GM18951 (cell line): ENCODE results near the gene TFB1M.

Experiments
- POLR2A ChIP-seq: IDR thresholded peaks from 4 replicates; pipeline ENCODE4 v1.6.1; 2011; ENCODE audit warnings: mild to moderate bottlenecking; ENCODE audit not compliant: insufficient read length, insufficient read depth; ENCODE audit errors: extremely low read depth
- in situ Hi-C: fragments of 300-500 bp; cut with MboI; formaldehyde crosslinking; loops from one replicate; pipeline ENCODE4 v1.12.0; 2022; ENCODE audit warnings: low sequenced_read_pairs, mixed read lengths, inconsistent platforms; ENCODE audit not compliant: unreplicated experiment

The TFB1M gene

DNA sequence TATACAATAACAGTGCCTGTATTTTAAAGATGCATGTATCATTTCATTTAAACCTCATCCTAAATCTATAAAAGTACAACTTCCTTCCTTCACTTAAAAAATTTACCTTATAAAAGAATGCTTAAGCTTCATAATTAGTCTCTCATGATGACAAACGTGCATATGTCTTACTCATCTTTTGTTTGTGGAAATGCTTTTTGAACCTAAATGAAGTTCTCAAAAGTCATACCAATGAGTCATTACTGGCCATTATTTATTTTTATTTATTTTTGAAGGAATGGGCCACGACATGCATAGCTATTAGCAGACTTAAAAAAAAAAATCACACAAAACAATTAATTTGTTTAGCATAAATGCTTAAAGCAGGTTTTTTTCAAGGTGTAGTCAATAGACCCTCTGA, 3.7 kb downstream of the TFB1M start:
- no peak for TF ChIP-seq POLR2A
- in situ Hi-C loops: no loop called here

DNA sequence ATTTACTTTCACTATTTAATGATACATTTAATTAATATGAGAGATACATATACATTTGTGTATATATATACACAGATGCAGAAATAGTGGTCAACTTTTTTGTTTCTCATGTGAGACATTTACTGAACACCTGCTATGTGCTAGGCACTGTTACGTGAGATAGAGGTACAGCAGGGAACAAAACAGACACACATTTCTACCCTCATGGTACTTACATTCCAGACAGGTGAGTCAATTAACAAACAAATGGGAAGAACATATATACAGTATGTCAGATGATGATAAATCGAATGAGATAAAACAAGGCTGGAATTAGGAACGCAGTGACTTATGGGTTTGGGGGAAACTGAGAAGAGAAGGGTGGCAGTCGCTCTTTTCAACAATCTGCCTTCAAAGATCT, 5.1 kb downstream of the TFB1M start:
- no peak for TF ChIP-seq POLR2A
- in situ Hi-C loops: no loop called here

DNA sequence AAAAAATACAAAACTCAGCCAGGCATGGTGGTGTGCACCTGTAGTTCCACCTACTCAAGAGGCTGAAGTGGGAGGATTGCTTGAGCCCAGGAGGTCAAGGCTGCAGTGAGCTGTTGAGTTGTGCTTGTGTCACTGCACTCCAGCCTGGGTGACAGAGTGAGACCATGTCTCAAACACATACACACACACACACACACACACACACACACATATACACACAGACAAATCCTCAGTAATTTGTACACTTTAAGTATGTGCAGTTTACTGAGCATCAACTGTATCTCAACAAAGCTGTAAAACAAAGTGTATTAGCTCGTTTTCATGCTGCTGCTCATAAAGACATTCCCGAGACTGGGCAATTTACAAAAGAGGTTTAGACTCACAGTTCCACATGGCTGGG, 7.3 kb downstream of the TFB1M start:
- in situ Hi-C loops: no loop called here
- no peak for TF ChIP-seq POLR2A

DNA sequence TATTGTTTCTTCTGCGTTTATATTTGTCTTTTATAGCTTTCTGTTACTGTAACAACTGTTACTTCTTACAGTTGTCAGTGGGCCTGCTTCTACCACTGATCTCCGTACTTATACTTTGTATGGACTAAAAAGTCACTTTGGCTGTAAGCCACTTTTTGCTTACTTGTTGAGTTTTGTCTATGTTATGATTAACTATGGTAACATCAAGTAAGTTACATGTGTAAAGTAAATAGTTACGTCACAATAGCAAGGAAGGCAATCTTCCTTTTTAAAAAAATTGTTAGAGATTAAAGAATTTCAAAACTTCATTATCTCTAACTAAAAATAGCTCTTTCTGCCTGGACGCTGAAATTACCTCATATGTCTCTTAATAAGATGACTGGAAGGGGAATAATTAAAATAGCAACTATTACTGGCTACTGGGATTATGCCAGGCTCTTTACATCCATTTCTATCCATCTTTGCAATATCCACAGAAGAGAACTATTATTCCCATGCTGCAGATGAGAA, 10.9 kb downstream of the TFB1M start:
- TF ChIP-seq POLR2A: no peak
- in situ Hi-C loops: no loop called here

DNA sequence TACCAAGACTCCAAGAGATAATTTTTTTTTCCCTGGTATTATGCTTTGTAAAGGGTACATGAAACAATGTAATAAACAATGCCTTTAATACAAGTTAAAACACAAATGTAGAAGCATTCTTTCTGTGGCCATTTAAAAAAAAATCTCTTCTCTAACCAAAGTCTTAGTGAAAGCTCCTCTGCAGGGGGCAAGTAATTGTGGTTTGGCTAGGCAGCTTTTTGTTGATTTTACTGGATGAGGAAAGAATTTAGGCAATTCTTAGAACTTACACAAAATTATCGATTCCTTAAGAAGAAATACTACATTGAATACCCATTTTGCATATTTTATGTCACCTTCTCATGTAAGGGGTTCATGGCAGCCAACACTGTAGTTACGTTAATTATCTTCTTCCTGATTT, 12.4 kb downstream of the TFB1M start:
- in situ Hi-C loops: no loop called here

DNA sequence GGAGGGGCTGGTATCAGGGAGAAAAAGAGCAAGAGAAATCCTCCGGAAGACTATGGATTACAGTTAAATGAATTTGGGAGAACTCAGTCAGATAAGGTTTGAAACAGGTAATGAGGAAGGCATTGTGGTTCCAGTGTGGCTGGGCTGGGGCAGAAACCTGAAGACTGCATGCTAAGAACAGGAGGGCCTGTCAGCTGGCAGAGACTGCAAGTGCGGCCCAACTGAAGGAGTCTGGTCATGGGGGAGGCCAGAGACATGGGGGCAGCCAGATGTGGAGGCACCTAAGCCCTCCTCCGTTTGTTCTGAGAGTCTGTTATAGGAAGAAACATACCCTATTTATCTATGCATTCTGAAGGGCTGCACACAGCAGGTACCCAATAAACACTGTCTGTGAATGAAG, 16.6 kb downstream of the TFB1M start:
- TF ChIP-seq POLR2A: no peak
- in situ Hi-C loops: no loop called here

More for the DNA sequence above, 12.4 kb downstream of the TFB1M start:
- no peak for TF ChIP-seq POLR2A

DNA sequence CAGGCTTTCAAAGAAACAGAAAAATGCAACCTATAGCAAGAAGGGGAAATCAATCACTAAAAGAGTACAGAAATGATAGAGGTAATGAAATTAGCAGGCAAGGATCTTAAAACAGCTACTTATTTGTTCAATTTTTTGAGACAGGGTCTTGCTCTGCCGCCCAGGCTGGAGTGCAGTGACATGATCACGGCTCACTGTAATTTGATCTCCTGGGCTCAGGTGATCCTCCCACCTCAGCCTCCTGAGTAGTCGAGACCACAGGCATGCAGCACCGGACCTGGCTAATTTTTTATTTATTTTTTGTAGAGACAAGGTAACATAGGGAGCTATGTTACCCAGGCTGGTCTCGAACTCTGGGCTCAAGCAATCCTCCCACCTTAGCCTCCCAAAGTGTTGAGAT, 21.6 kb downstream of the TFB1M start:
- in situ Hi-C loops: no loop called here
- no peak for TF ChIP-seq POLR2A

DNA sequence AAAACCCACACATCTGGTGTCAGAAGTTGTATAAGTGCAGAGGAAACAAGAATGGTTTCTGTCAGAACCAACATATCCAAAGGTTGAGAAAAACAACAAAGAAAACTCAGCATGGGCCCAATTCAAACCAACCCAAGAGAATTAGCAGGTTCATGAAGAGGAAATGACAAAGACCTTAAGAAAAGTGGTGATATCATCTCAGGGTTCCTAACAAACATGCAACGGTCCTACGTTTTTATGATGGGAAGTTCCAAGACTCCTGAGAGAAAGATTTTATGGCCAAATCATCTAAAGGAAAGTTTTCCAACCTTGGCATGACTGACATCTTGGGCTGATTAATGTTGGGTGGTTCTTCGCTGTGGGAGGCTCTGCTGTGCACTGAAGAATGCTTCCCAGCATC, 23.0 kb downstream of the TFB1M start:
- in situ Hi-C loops: no loop called here
- TF ChIP-seq POLR2A: no peak

DNA sequence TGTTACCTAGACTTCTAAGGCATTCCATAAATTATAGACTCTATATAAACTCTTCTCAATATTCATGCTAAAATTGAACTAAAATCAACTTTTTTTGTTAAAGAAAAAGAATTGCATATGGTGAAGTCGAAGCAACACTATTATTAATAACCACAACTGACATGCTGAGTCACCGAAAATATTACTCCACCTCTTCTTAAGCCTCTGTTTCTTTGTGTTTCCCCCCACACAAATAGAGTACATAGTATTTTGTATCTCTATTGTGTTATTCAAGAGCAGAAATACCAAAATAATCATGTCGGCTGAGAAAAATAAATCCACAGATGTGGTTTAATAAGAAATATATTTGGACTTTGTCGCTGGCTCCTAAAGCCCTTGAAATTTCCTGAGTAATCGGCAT, 23.8 kb downstream of the TFB1M start:
- in situ Hi-C loops: no loop called here
- no peak for TF ChIP-seq POLR2A

DNA sequence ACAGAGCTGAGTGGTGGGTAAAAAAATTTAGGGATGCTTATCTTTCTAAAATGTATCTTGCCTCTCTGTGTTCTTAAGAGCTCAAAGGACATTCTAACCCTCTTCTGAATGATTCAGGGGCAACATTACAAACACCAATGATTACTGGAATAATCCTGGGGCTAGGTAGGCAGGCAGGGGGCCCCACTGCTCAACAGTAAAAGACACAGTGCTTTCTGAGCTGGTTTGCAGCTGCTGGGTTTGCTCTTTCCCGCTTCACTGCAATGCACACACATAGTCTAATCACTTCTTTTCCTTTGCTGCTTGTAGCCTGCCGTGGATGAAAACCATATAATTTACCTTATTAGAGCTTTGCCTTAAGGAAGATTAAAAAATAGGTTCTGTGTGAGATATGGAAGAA, 26.5 kb downstream of the TFB1M start:
- no peak for TF ChIP-seq POLR2A
- in situ Hi-C loops: no loop called here

DNA sequence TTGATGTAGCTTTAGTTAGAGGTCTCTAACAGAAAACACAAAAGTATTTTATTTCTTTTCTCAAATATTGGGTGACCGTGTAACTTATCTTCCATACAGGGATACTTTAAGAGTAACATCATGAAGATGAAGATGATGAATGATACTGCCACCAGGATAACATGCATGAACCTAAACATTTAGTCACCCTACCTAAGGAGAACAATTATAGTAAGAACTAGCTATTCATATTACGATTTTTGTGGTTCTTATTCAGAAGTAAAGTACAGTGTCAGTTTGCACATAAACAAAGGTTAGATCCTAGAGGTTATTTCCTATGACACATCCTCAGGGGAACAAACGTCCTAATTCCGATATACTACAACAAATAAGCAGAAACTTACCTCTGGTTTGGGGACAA, 29.5 kb downstream of the TFB1M start:
- in situ Hi-C loops: no loop called here
- TF ChIP-seq POLR2A: no peak

DNA sequence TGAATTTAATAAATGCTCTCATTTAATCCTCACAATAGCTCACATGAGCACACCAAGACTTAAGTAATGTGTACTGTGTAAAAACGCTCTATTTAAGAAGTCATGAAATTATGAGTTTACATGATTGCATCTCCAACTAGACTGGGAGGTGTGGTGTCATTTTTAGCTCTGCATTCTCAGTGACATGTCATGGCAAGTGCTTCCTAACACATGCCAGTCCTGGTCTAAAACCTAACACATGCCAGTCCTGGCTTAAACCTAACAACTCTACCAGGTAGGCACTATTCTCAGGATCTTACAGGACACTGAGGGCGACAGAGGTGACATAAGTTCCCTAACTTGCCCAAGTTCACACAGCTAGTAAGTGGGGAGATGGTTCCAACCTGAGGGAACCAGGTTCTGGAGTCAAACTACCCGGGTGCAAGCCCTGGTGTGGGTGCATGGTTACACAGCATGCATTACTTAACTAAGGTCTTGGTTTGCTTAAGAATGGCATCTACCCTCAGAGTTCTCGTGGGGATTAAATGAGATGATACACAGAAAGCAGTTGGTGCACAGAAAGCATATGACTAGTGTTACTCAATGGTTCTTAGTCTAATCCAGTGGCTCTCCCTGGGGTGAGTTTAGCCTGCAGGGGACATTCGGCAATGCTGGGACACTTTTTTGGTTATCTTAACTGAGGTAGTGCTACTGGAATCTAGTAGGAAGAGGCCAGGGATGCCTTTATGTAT, 35.8 kb downstream of the TFB1M start:
- in situ Hi-C loops: no loop called here
- no peak for TF ChIP-seq POLR2A

DNA sequence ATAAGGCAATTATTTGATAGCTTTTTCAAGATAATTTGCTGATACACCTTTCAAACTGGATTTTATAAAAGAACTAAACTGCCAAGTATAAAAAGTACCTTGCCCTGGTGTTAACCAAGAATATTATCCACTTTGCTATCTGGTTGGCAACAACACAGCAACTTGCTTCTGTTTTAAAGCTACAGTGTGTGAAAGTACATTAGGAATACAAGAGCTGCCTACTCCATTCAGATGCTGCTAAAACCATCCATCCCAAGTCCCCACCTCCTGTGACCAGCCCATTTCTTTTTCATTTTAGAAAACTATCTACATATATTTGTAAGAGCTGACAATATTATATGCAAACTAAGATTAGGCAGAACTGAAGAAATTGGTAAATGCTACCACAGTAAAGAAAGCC, 37.6 kb downstream of the TFB1M start:
- no peak for TF ChIP-seq POLR2A
- in situ Hi-C loops: no loop called here

DNA sequence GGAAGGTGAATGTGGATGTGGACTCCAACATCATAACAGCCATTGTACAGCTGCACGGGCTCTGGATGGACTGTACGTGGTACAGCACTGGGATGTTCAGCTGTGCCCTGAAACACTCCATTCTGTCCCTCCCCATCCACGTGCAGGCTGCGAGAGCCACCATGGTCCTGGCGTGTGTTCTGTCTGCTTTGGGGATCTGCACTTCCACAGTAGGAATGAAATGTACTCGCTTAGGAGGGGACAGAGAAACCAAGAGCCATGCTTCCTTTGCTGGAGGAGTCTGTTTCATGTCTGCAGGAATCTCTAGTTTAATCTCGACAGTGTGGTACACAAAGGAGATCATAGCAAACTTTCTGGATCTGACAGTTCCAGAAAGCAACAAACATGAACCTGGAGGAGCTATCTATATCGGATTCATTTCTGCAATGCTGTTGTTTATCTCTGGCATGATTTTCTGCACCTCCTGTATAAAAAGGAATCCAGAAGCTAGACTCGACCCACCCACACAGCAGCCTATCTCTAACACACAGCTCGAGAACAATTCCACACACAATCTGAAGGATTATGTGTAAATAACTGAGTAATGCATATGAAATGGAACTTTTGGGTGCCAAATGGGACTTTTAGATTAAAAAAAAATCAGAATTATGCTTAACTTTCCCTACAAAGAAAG, 38.3 kb downstream of the TFB1M start:
- no peak for TF ChIP-seq POLR2A
- in situ Hi-C loops: no loop called here
